NT2/D1 (cell line): Measurements from ENCODE around the gene CDCA4.
A peak's percentile ranks its signal among the peaks of the same experiment; 100 is the strongest.

Experiments
- DNase-seq: peaks from one replicate; pipeline ENCODE4 v3.0.0-alpha.2; 2011; ENCODE audit warnings: low read depth, low spot score
- H3K27me3 ChIP-seq: 2 replicates; pipeline ENCODE4 v1.6.0; 2011; ENCODE audit warnings: mild to moderate bottlenecking; ENCODE audit not compliant: insufficient read length, insufficient read depth
- H3K36me3 ChIP-seq: 2 replicates; pipeline ENCODE4 v1.6.1; 2011; ENCODE audit warnings: mild to moderate bottlenecking, low read length, mixed read lengths; ENCODE audit not compliant: insufficient read depth, insufficient read length
- H3K4me1 ChIP-seq: 2 replicates; pipeline ENCODE4 v1.5.1; 2011; ENCODE audit not compliant: insufficient read depth, insufficient read length
- H3K4me3 ChIP-seq: 2 replicates; pipeline ENCODE4 v1.5.1; 2011; ENCODE audit warnings: low read depth; ENCODE audit not compliant: insufficient read length
- H3K9ac ChIP-seq: 2 replicates; pipeline ENCODE4 v1.6.0; 2011; ENCODE audit warnings: low read depth; ENCODE audit not compliant: insufficient read length
- H3K9me3 ChIP-seq: 2 replicates; pipeline ENCODE4 v1.5.1; 2011; ENCODE audit warnings: mild to moderate bottlenecking, low read length; ENCODE audit not compliant: insufficient read depth
- SUZ12 ChIP-seq: IDR thresholded peaks from 2 replicates; pipeline ENCODE4 v1.6.1; 2011; ENCODE audit not compliant: insufficient read length, insufficient read depth; ENCODE audit errors: extremely low read depth
- YY1 ChIP-seq: IDR thresholded peaks from 2 replicates; pipeline ENCODE4 v1.6.1; 2011; ENCODE audit not compliant: insufficient read length, insufficient read depth
- ZNF274 ChIP-seq: IDR thresholded peaks from 2 replicates; pipeline ENCODE4 v1.6.1; 2011; ENCODE audit warnings: mild to moderate bottlenecking, low read depth, low read length

CDCA4 gene

GRCh38 chr14:104974665-104975390 is 46.1 kb downstream of the CDCA4 start:
- peak overlapping the region; percentile 26 for H3K9ac ChIP-seq
- H3K4me3 ChIP-seq, result no peak overlapping the region
- DNase-seq, result no peak
- H3K4me1 ChIP-seq, result peaks cover 50% of the 10 kb centered on the region
- TF ChIP-seq ZNF274 (no peak), SUZ12 (no peak), YY1 (no peak)
- no peaks in the 10 kb centered on the region for H3K36me3 ChIP-seq
- H3K9me3 ChIP-seq, result no peaks in the 10 kb centered on the region
- peaks cover 30% of the 10 kb centered on the region for H3K27me3 ChIP-seq

- H3K9me3 ChIP-seq, result no peaks in the 10 kb centered on the region
- H3K27me3 ChIP-seq, result peaks cover 23% of the 10 kb centered on the region
- no peak overlapping the region for H3K4me3 ChIP-seq
- no peaks in the 10 kb centered on the region for H3K36me3 ChIP-seq
- no peak for DNase-seq
- peaks cover 51% of the 10 kb centered on the region for H3K4me1 ChIP-seq
- H3K9ac ChIP-seq, result peak overlapping the region; percentile 26
- TF ChIP-seq SUZ12, result no peak
- TF ChIP-seq YY1, result no peak
- TF ChIP-seq ZNF274, result no peak
Observed at GRCh38 chr14:104974146-104974541, 46.7 kb downstream of the CDCA4 start.

- H3K36me3 ChIP-seq, result no peaks in the 10 kb centered on the region
- no peak overlapping the region for H3K4me3 ChIP-seq
- peaks cover 17% of the 10 kb centered on the region for H3K27me3 ChIP-seq
- peaks cover 53% of the 10 kb centered on the region for H3K4me1 ChIP-seq
- TF ChIP-seq YY1 (no peak), ZNF274 (no peak), SUZ12 (no peak)
- no peak for DNase-seq
- H3K9me3 ChIP-seq, result no peaks in the 10 kb centered on the region
- no peak overlapping the region for H3K9ac ChIP-seq
Observed at GRCh38 chr14:104973385-104974145, 47.3 kb downstream of the CDCA4 start.

- Histone ChIP-seq H3K36me3 (no peaks in the 10 kb centered on the region), H3K4me3 (no peak overlapping the region), H3K9me3 (no peaks in the 10 kb centered on the region), H3K9ac (peak overlapping the region; percentile 67), H3K27me3 (peaks cover 17% of the 10 kb centered on the region), H3K4me1 (peaks cover 54% of the 10 kb centered on the region)
- DNase-seq, result no peak
- TF ChIP-seq ZNF274 (no peak), YY1 (no peak), SUZ12 (no peak)
Observed at GRCh38 chr14:104973135-104973384, 47.8 kb downstream of the CDCA4 start.

GRCh38 chr14:104972301-104973134 is 48.4 kb downstream of the CDCA4 start:
- Histone ChIP-seq H3K27me3 (peaks cover 13% of the 10 kb centered on the region), H3K36me3 (no peaks in the 10 kb centered on the region), H3K4me3 (no peak overlapping the region), H3K9ac (peak overlapping the region; percentile 67), H3K4me1 (peaks cover 54% of the 10 kb centered on the region), H3K9me3 (no peaks in the 10 kb centered on the region)
- TF ChIP-seq ZNF274 (no peak), SUZ12 (no peak), YY1 (no peak)
- DNase-seq, result no peak

GRCh38 chr14:104971447-104972240 is 49.2 kb downstream of the CDCA4 start:
- Histone ChIP-seq H3K4me1 (peaks cover 58% of the 10 kb centered on the region), H3K9ac (peak overlapping the region; percentile 67), H3K4me3 (no peak overlapping the region), H3K27me3 (peaks cover 5% of the 10 kb centered on the region), H3K36me3 (no peaks in the 10 kb centered on the region), H3K9me3 (no peaks in the 10 kb centered on the region)
- no peak for DNase-seq
- TF ChIP-seq SUZ12 (no peak), ZNF274 (no peak), YY1 (no peak)
